ENCODE measurements around the gene CRTAC1. TPM values are rescaled to one million over a fixed set of nuclear protein-coding genes. Genes with fewer than 3 reads are reported as not detected.

The CRTAC1 gene
- polyA plus RNA-seq, 1 experiment, result not detected

DNA sequence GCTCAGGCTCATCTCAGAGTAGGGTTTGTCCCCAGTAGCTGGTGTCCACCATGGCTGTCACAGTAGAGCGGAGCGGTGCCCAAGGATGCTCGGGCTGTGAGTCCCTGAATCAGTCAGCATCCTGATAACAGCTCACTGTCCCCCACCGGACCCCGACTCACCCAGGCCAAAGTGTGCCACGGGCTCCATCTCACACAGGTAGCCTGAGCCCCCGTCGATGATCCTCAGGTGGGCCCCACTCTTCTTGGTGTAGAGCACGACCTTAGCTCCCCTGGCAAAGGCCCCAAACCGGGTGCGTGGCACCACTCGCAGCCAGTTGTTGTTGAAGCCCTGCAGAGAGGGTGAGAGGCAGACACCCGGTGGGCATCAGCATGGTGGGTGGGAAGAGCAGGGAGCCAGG is 135.3 kb downstream of the CRTAC1 start:
- ChIA-PET CTCF (no interaction called here), POLR2A (no interaction called here)
- no peak overlapping the region for H3K27ac ChIP-seq (ENCODE audit: low read depth, low read length)
- H3K27me3 ChIP-seq (ENCODE audit: control insufficient read depth, insufficient read depth, low read length), result peaks cover 8% of the 10 kb centered on the region
- no peak overlapping the region for H3K4me3 ChIP-seq (ENCODE audit: low read depth, low read length)
- no peaks in the 10 kb centered on the region; the same call in 1 of the 2 replicates for H3K9me3 ChIP-seq (ENCODE audit: control insufficient read depth, insufficient read depth, low read length)
- no peak for TF ChIP-seq CTCF (IDR thresholded peaks at IDR 0.05; ENCODE audit: low read depth, low read length)
- DNase-seq (ENCODE audit: low read depth, low spot score), result no peak

DNA sequence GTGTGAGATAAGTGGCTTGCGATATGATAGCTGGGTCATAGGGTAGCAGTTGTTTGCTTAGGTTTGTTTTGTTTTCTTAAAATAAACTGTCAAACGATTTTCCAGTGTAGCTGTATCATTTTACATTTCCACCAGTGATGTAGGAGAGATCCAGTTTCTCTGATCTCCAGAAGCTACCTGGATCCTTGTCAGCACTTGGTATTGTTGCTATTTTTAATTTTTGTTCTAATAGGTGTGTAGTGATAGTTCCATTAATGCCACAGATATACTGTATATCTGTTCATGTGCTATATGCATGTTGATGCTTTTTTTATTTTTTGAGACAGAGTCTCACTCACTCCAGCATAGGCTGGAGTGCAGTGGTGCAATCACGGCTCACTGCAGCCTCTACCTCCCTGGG is 136.3 kb downstream of the CRTAC1 start:
- POLR2A ChIA-PET, result no interaction called here
- Histone ChIP-seq H3K9me3 (ENCODE audit: control insufficient read depth, insufficient read depth, low read length) (no peaks in the 10 kb centered on the region; the same call in 1 of the 2 replicates), H3K4me3 (ENCODE audit: low read depth, low read length) (no peak overlapping the region), H3K27me3 (ENCODE audit: control insufficient read depth, insufficient read depth, low read length) (peaks cover 8% of the 10 kb centered on the region), H3K27ac (ENCODE audit: low read depth, low read length) (no peak overlapping the region)
- DNase-seq (ENCODE audit: low read depth, low spot score), result no peak
- CTCF ChIA-PET, result no interaction called here
- no peak for TF ChIP-seq CTCF (IDR thresholded peaks at IDR 0.05; ENCODE audit: low read depth, low read length)

DNA sequence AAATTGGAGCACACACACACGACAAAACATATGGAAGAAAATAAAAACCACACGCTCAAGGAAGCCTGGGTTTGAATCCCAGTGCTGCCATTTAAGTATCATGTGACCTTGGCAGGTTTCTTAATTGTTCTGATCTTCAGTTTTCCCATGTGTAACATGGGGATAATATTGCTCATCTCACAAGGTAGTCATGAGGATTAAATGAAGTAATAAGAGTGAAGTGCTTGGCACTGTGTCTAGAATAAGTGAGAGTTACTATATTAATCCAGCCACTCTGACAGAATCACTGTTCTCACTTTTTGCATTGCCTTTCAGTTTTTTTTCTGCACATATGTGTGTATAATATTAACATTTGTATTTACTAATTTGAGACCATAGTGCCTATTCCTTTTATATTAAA is 137.5 kb downstream of the CRTAC1 start:
- TF ChIP-seq CTCF (IDR thresholded peaks at IDR 0.05; ENCODE audit: low read depth, low read length), result no peak
- POLR2A ChIA-PET, result no interaction called here
- DNase-seq (ENCODE audit: low read depth, low spot score), result no peak
- Histone ChIP-seq H3K27me3 (ENCODE audit: control insufficient read depth, insufficient read depth, low read length) (peaks cover 8% of the 10 kb centered on the region), H3K4me3 (ENCODE audit: low read depth, low read length) (no peak overlapping the region), H3K27ac (ENCODE audit: low read depth, low read length) (no peak overlapping the region), H3K9me3 (ENCODE audit: control insufficient read depth, insufficient read depth, low read length) (no peaks in the 10 kb centered on the region; the same call in 1 of the 2 replicates)
- CTCF ChIA-PET, result no interaction called here

GRCh38 chr10:97892506-97892905 is 137.9 kb downstream of the CRTAC1 start:
- DNase-seq (ENCODE audit: low read depth, low spot score), result no peak
- no peaks in the 10 kb centered on the region; the same call in 1 of the 2 replicates for H3K9me3 ChIP-seq (ENCODE audit: control insufficient read depth, insufficient read depth, low read length)

More at GRCh38 chr10:97892506-97892905, 137.9 kb downstream of the CRTAC1 start:
- POLR2A ChIA-PET, result no interaction called here
- Histone ChIP-seq H3K27ac (ENCODE audit: low read depth, low read length) (no peak overlapping the region), H3K27me3 (ENCODE audit: control insufficient read depth, insufficient read depth, low read length) (peaks cover 7% of the 10 kb centered on the region), H3K4me3 (ENCODE audit: low read depth, low read length) (no peak overlapping the region)
- no peak for TF ChIP-seq CTCF (IDR thresholded peaks at IDR 0.05; ENCODE audit: low read depth, low read length)
- CTCF ChIA-PET, result no interaction called here
